BLaER1 treated with 17β-estradiol and CSF1 and Interleukin-3, amounts not matched to agents 10 nM and 100 nM (cell line): ENCODE data around the gene BLMH.

Experiments used
- H3K27ac ChIP-seq, 11 experiments: shearing (Covaris generic); formaldehyde crosslinking; 2 replicates each; pipeline ENCODE4 v1.8.1; 2022
- H3K27me3 ChIP-seq, 11 experiments: shearing (Covaris generic); formaldehyde crosslinking; 2 replicates each; pipeline ENCODE4 v1.8.1; 2022
- H3K36me3 ChIP-seq, 11 experiments: shearing (Covaris generic); formaldehyde crosslinking; 2 replicates each; pipeline ENCODE4 v1.8.1; 2022
- H3K4me1 ChIP-seq, 10 experiments: shearing (Covaris generic); formaldehyde crosslinking; 2 replicates each; pipeline ENCODE4 v1.8.1; 2022
- H3K4me2 ChIP-seq, 11 experiments: shearing (Covaris generic); formaldehyde crosslinking; 2 replicates each; pipeline ENCODE4 v1.8.1; 2022
- H3K4me3 ChIP-seq, 10 experiments: shearing (Covaris generic); formaldehyde crosslinking; 2 replicates each; pipeline ENCODE4 v1.8.1; 2022
- H3K9ac ChIP-seq, 11 experiments: shearing (Covaris generic); formaldehyde crosslinking; 2 replicates each; pipeline ENCODE4 v1.8.1; 2022
- H3K9me3 ChIP-seq, 11 experiments: shearing (Covaris generic); formaldehyde crosslinking; replicated peaks in 1 of 11; 2 replicates each; pipeline ENCODE4 v1.8.1; 2022
- H4K20me1 ChIP-seq, 11 experiments: shearing (Covaris generic); formaldehyde crosslinking; 2 replicates each; pipeline ENCODE4 v1.8.1; 2022
- Cebpa-rat ChIP-seq, 11 experiments: shearing (Covaris generic); IDR thresholded peaks; 2 replicates each; pipeline ENCODE4 v1.8.1; 2022

BLMH gene

GRCh38 chr17:30244853-30245385 lies 46.8 kb downstream of the BLMH start:
- peaks cover 0 to 6% (median 0%) of the 10 kb centered on the region in 10 experiments; a peak in 4 of 20 replicates for H3K4me1 ChIP-seq
- H3K9ac ChIP-seq = no peak overlapping the region
- no peak for TF ChIP-seq Cebpa-rat (IDR thresholded peaks at IDR 0.05)
- peaks cover 0 to 15% (median 5%) of the 10 kb centered on the region in 11 experiments; a peak in 11 of 22 replicates for H3K9me3 ChIP-seq
- H3K36me3 ChIP-seq = peaks cover 35 to 59% (median 42%) of the 10 kb centered on the region in 11 experiments
- no peak overlapping the region for H3K27ac ChIP-seq
- H3K4me2 ChIP-seq = no peak overlapping the region
- no peaks in the 10 kb centered on the region for H3K27me3 ChIP-seq
- H4K20me1 ChIP-seq = peaks cover 0 to 6% (median 0%) of the 10 kb centered on the region in 11 experiments; a peak in 1 of 22 replicates
- no peak overlapping the region for H3K4me3 ChIP-seq

DNA sequence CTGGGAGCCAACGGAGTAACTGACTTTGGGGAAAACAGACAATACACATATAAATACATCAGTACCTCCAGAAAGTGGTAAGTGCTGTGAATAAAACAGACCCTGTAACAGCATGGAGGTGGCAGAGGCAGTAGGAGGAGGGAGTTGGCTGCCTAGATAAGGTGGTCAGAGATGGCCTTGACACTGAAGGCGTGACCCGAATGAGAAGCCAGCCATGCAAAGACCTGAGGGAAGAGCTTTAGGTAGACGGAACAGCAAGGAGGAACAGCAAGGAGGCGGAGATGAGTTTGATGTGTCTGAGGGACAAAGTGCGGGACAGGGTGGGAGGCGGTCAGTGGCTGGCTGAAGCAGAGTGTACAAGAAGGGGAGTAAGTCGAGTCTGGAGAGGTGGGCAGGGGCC lies 48.2 kb downstream of the BLMH start:
- no peak for TF ChIP-seq Cebpa-rat (IDR thresholded peaks at IDR 0.05)
- no peak overlapping the region for H3K4me2 ChIP-seq
- H3K27me3 ChIP-seq = peaks cover 0 to 5% (median 3%) of the 10 kb centered on the region in 11 experiments; a peak in 16 of 22 replicates
- peaks cover 22 to 46% (median 28%) of the 10 kb centered on the region in 11 experiments for H3K36me3 ChIP-seq
- no peak overlapping the region for H3K9ac ChIP-seq
- H4K20me1 ChIP-seq = peaks cover 0 to 5% (median 0%) of the 10 kb centered on the region in 11 experiments; a peak in 2 of 22 replicates
- peaks cover 0 to 20% (median 5%) of the 10 kb centered on the region in 11 experiments; a peak in 11 of 22 replicates for H3K9me3 ChIP-seq
- H3K27ac ChIP-seq = no peak overlapping the region
- H3K4me3 ChIP-seq = no peak overlapping the region
- H3K4me1 ChIP-seq = peaks cover 0 to 17% (median 10%) of the 10 kb centered on the region in 10 experiments; a peak in 13 of 20 replicates

GRCh38 chr17:30243002-30243401 lies 48.7 kb downstream of the BLMH start:
- Histone ChIP-seq H3K9ac (no peak overlapping the region), H3K27me3 (peaks cover 5 to 11% (median 9%) of the 10 kb centered on the region in 11 experiments), H3K36me3 (peaks cover 16 to 40% (median 23%) of the 10 kb centered on the region in 11 experiments), H3K9me3 (peaks cover 0 to 20% (median 5%) of the 10 kb centered on the region in 11 experiments; a peak in 11 of 22 replicates), H3K4me3 (no peak overlapping the region), H4K20me1 (peaks cover 0 to 5% (median 0%) of the 10 kb centered on the region in 11 experiments; a peak in 4 of 22 replicates), H3K4me2 (no peak overlapping the region), H3K4me1 (peaks cover 0 to 20% (median 11%) of the 10 kb centered on the region in 10 experiments; a peak in 13 of 20 replicates), H3K27ac (no peak overlapping the region)
- no peak for TF ChIP-seq Cebpa-rat (IDR thresholded peaks at IDR 0.05)

- H3K9me3 ChIP-seq = peaks cover 0 to 22% (median 5%) of the 10 kb centered on the region in 11 experiments; a peak in 12 of 22 replicates
- peaks cover 0 to 5% (median 0%) of the 10 kb centered on the region in 11 experiments; a peak in 6 of 22 replicates for H4K20me1 ChIP-seq
- H3K9ac ChIP-seq = no peak overlapping the region
- H3K4me2 ChIP-seq = peak overlapping the region in 3 of 11 experiments; percentile 13 to 41 (median 15); a peak in 3 of 22 replicates
- no peak overlapping the region for H3K27ac ChIP-seq
- H3K4me3 ChIP-seq = no peak overlapping the region
- no peak for TF ChIP-seq Cebpa-rat (IDR thresholded peaks at IDR 0.05)
- H3K36me3 ChIP-seq = peaks cover 0 to 22% (median 6%) of the 10 kb centered on the region in 11 experiments; a peak in 5 of 22 replicates
- peaks cover under 1 to 20% (median 11%) of the 10 kb centered on the region in 10 experiments; a peak in 16 of 20 replicates for H3K4me1 ChIP-seq
- peaks cover 22 to 28% (median 27%) of the 10 kb centered on the region in 11 experiments for H3K27me3 ChIP-seq
Measured at GRCh38 chr17:30241051-30241450, 50.7 kb downstream of the BLMH start.

DNA sequence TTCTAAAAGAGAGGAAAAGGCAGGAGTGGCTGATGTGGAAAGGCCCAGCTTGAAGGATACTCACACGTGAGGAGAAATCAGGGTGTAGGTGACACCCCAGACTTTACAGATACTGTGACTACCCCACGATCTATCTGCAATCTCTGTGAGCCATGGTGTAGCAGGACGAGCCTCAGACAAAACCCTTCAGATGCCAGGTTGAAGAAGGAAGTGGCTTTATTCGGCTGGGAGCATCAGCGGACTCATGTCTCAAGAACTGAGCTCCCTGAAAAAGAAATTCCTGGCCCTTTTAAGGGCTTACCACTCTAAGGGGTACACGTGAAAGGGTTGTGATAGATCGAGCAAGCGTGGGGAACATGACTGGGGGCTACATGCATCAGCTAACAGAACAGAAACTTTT lies 51.6 kb downstream of the BLMH start:
- Histone ChIP-seq H3K9me3 (peaks cover 0 to 29% (median 12%) of the 10 kb centered on the region in 11 experiments; a peak in 14 of 22 replicates), H3K9ac (no peak overlapping the region)

DNA sequence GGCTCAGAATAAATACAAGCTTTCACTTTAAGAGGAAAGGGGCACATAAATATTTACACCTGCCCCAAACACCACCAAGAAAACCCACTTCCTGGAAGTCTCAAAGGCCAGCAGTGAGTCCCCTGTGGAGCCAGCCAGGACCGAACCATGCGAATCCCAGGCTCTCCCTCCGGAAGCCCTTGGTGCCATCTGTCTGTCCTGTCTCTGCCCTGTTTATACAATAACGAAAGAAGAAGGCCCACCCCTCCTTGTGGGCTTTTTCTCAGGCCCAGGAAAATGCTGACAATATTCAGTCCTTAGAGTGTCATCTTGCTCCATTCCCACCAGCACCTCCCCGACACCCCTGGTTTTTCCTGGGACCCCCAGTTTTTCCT lies 52.7 kb downstream of the BLMH start:
- no peak overlapping the region for H3K9ac ChIP-seq

More for the DNA sequence above, 51.6 kb downstream of the BLMH start:
- peaks cover 0 to 12% (median 0%) of the 10 kb centered on the region in 11 experiments; a peak in 6 of 22 replicates for H4K20me1 ChIP-seq
- peaks cover 0 to 17% (median under 1%) of the 10 kb centered on the region in 11 experiments; a peak in 2 of 22 replicates for H3K36me3 ChIP-seq
- TF ChIP-seq Cebpa-rat (IDR thresholded peaks at IDR 0.05) = no peak
- H3K4me2 ChIP-seq = no peak overlapping the region
- peaks cover 5 to 23% (median 15%) of the 10 kb centered on the region in 10 experiments; a peak in 16 of 20 replicates for H3K4me1 ChIP-seq
- no peak overlapping the region for H3K4me3 ChIP-seq
- H3K27ac ChIP-seq = no peak overlapping the region
- H3K27me3 ChIP-seq = peaks cover 31 to 37% (median 36%) of the 10 kb centered on the region in 11 experiments

DNA sequence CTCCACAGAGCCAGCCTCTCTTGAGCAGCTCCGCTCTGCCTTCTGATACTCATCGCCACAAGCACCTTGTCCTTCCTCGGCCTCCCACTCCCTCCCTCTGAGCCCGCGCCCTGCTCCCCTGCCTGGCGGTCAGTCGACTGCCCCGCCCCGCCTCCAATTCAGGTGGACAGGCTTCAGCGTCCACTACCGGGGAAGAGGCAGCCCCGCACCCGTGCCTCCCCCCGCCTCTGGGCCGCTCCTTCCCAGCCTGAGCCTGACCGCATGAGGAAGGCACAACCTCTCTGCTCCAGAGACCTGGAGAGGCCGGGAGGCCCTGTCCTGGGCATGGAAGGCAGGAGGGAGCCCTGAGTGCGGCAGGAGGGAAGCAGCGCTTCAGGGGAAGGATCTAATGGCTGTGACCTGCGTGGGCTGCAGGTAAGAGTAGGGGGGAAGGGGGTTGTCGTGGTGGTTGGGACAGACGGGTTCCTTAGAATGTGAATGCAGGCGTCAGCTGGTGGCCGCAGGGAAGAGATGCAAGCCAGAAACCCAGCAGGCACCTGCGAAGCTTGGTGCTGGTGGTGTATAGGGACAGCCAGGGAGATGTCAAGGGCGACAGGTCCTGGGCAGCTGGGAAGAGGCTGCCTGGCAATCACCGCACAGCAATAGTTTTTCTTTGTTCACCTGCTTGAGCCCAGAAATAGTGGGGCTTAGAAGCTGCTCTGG lies 53.2 kb downstream of the BLMH start:
- H3K27me3 ChIP-seq = peaks cover 47 to 54% (median 52%) of the 10 kb centered on the region in 11 experiments
- no peak overlapping the region for H3K4me3 ChIP-seq
- H3K4me2 ChIP-seq = peak overlapping the region in 9 of 11 experiments; percentile 26 to 65 (median 51); a peak in 18 of 22 replicates
- H3K36me3 ChIP-seq = peaks cover 0 to under 1% (median 0%) of the 10 kb centered on the region in 11 experiments; a peak in 2 of 22 replicates
- H4K20me1 ChIP-seq = peaks cover 0 to 17% (median 0%) of the 10 kb centered on the region in 11 experiments; a peak in 6 of 22 replicates
- H3K9ac ChIP-seq = no peak overlapping the region
- no peak for TF ChIP-seq Cebpa-rat (IDR thresholded peaks at IDR 0.05)
- no peak overlapping the region for H3K27ac ChIP-seq
- H3K4me1 ChIP-seq = peaks cover 10 to 30% (median 17%) of the 10 kb centered on the region in 10 experiments; a peak in 18 of 20 replicates
- peaks cover 0 to 29% (median 12%) of the 10 kb centered on the region in 11 experiments; a peak in 14 of 22 replicates for H3K9me3 ChIP-seq

More for the DNA sequence above, 52.7 kb downstream of the BLMH start:
- Histone ChIP-seq H3K27me3 (peaks cover 42 to 48% (median 47%) of the 10 kb centered on the region in 11 experiments), H4K20me1 (peaks cover 0 to 17% (median 0%) of the 10 kb centered on the region in 11 experiments; a peak in 6 of 22 replicates), H3K9me3 (peaks cover 0 to 29% (median 12%) of the 10 kb centered on the region in 11 experiments; a peak in 14 of 22 replicates), H3K4me3 (no peak overlapping the region), H3K4me1 (peaks cover 8 to 25% (median 16%) of the 10 kb centered on the region in 10 experiments; a peak in 18 of 20 replicates), H3K4me2 (peak overlapping the region; percentile 17 to 65 (median 45); a peak in 18 of 22 replicates), H3K27ac (peak overlapping the region in 1 of 11 experiments; percentile 26; a peak in 1 of 22 replicates), H3K36me3 (peaks cover 0 to 6% (median 0%) of the 10 kb centered on the region in 11 experiments; a peak in 2 of 22 replicates)
- no peak for TF ChIP-seq Cebpa-rat (IDR thresholded peaks at IDR 0.05)

DNA sequence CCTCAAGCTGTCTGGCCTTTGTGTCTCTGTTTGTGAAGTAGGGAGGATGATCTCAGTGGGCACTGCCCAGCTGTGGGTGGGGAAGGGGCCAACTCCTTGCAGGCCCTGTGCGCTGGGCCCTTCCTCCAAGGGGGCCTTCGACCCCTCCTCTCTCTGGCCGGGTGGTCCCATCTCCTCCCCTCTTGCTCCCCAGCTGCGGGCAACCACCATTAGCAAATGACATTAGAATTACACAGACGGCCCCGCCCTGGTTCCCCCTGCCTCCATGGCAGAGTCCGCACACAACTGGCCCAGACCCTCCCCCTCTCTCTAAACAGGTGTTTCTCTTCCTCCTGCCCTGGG lies 53.8 kb downstream of the BLMH start:
- peaks cover 10 to 36% (median 19%) of the 10 kb centered on the region in 10 experiments; a peak in 18 of 20 replicates for H3K4me1 ChIP-seq
- peaks cover 0 to 29% (median 12%) of the 10 kb centered on the region in 11 experiments; a peak in 14 of 22 replicates for H3K9me3 ChIP-seq
- peaks cover 0 to 17% (median 0%) of the 10 kb centered on the region in 11 experiments; a peak in 6 of 22 replicates for H4K20me1 ChIP-seq
- no peak overlapping the region for H3K27ac ChIP-seq
- H3K9ac ChIP-seq = no peak overlapping the region
- no peak for TF ChIP-seq Cebpa-rat (IDR thresholded peaks at IDR 0.05)
- H3K4me2 ChIP-seq = no peak overlapping the region
- no peak overlapping the region for H3K4me3 ChIP-seq
- H3K27me3 ChIP-seq = peaks cover 53 to 59% (median 57%) of the 10 kb centered on the region in 11 experiments
- no peaks in the 10 kb centered on the region; a peak in 1 of 22 replicates for H3K36me3 ChIP-seq
